HL-60 (cell line): Measurements from ENCODE around the gene TMC5.

Experiments
- DNase-seq, 2 experiments: peaks; one replicate each; pipeline ENCODE4 v3.0.0-alpha.2; 2010 to 2020; ENCODE audit warnings: low read depth in 1 of 2, low spot score in 1 of 2
- H3K27ac ChIP-seq: fragments of 250-450 bp; sonication (Bioruptor Pico); replicated peaks from 2 replicates; pipeline ENCODE4 v1.5.1; 2020; ENCODE audit warnings: mild to moderate bottlenecking, moderate library complexity
- H3K27me3 ChIP-seq: fragments of 250-450 bp; sonication (Bioruptor Pico); 2 replicates; pipeline ENCODE4 v1.5.1; 2021; ENCODE audit warnings: mild to moderate bottlenecking, moderate library complexity; ENCODE audit not compliant: insufficient read depth, poor library complexity, severe bottlenecking
- H3K4me3 ChIP-seq: replicated peaks from 2 replicates; pipeline ENCODE4 v1.5.1; 2011; ENCODE audit warnings: mild to moderate bottlenecking, control low read depth, low read length; ENCODE audit not compliant: insufficient read depth
- CTCF ChIP-seq: IDR thresholded peaks from one replicate; pipeline ENCODE4 v1.5.1; 2011; ENCODE audit warnings: low read length, control low read depth, inconsistent platforms; ENCODE audit not compliant: insufficient read depth
- GABPA ChIP-seq: IDR thresholded peaks from 2 replicates; pipeline ENCODE4 v1.6.1; 2012; ENCODE audit warnings: low read depth
- POLR2AphosphoS5 ChIP-seq: IDR thresholded peaks from 2 replicates; pipeline ENCODE4 v1.6.1; 2012; ENCODE audit warnings: low read depth
- SPI1 ChIP-seq: IDR thresholded peaks from 2 replicates; pipeline ENCODE4 v1.6.1; 2012; ENCODE audit warnings: low read depth, mild to moderate bottlenecking, borderline replicate concordance
- TF ChIP-seq, protein P1 (sequence below): IDR thresholded peaks from 2 replicates; pipeline ENCODE4 v1.6.1; 2012; ENCODE audit warnings: low read depth; ENCODE audit not compliant: insufficient replicate concordance

The TMC5 gene

GRCh38 chr16:19505600-19506303 is 88.1 kb downstream of the TMC5 start:
- DNase-seq, result no peak
- Histone ChIP-seq H3K27ac (no peak overlapping the region), H3K4me3 (no peak overlapping the region), H3K27me3 (no peaks in the 10 kb centered on the region)
- TF ChIP-seq POLR2AphosphoS5, result no peak

DNA sequence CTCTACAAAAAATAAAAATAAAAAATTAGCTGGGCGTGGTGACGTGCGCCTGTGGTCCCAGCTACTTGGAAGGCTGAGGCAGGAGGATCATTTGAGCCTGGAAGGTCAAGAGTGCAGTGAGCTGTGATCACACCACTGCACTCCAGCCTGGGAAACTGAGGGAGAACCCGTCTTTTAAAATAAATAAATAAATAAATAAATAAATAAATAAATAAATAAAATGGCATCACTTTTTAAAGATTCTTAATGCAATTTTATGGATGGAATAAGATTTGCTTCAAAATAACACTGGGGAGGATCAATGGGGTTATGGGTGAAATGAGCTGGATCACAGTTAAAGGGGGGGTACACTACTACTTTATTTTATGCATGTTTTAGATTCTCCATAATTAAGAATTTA is 89.3 kb downstream of the TMC5 start:
- TF ChIP-seq CTCF (no peak), SPI1 (no peak), POLR2AphosphoS5 (no peak), GABPA (no peak)
- TF ChIP-seq, protein P1, sequence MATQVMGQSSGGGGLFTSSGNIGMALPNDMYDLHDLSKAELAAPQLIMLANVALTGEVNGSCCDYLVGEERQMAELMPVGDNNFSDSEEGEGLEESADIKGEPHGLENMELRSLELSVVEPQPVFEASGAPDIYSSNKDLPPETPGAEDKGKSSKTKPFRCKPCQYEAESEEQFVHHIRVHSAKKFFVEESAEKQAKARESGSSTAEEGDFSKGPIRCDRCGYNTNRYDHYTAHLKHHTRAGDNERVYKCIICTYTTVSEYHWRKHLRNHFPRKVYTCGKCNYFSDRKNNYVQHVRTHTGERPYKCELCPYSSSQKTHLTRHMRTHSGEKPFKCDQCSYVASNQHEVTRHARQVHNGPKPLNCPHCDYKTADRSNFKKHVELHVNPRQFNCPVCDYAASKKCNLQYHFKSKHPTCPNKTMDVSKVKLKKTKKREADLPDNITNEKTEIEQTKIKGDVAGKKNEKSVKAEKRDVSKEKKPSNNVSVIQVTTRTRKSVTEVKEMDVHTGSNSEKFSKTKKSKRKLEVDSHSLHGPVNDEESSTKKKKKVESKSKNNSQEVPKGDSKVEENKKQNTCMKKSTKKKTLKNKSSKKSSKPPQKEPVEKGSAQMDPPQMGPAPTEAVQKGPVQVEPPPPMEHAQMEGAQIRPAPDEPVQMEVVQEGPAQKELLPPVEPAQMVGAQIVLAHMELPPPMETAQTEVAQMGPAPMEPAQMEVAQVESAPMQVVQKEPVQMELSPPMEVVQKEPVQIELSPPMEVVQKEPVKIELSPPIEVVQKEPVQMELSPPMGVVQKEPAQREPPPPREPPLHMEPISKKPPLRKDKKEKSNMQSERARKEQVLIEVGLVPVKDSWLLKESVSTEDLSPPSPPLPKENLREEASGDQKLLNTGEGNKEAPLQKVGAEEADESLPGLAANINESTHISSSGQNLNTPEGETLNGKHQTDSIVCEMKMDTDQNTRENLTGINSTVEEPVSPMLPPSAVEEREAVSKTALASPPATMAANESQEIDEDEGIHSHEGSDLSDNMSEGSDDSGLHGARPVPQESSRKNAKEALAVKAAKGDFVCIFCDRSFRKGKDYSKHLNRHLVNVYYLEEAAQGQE, result no peak
- Histone ChIP-seq H3K4me3 (no peak overlapping the region), H3K27me3 (no peaks in the 10 kb centered on the region), H3K27ac (no peak overlapping the region)
- no peak for DNase-seq

GRCh38 chr16:19507867-19508266 is 90.2 kb downstream of the TMC5 start:
- no peak for DNase-seq
- TF ChIP-seq GABPA, result no peak
- TF ChIP-seq CTCF, result no peak
- TF ChIP-seq, protein P1, result no peak
- no peak for TF ChIP-seq POLR2AphosphoS5
- TF ChIP-seq SPI1, result no peak
- Histone ChIP-seq H3K27me3 (no peaks in the 10 kb centered on the region), H3K27ac (no peak overlapping the region), H3K4me3 (no peak overlapping the region)

- no peak for TF ChIP-seq POLR2AphosphoS5
- TF ChIP-seq, protein P1, result no peak
- TF ChIP-seq SPI1, result no peak
- no peak for TF ChIP-seq GABPA
- TF ChIP-seq CTCF, result no peak
- Histone ChIP-seq H3K27me3 (no peaks in the 10 kb centered on the region), H3K4me3 (no peak overlapping the region), H3K27ac (no peak overlapping the region; the same call in 1 of the 2 replicates)
- no peak for DNase-seq
Measured at GRCh38 chr16:19512297-19512696, 94.6 kb downstream of the TMC5 start.
